Kidney tubule cell (primary cell): ENCODE measurements around the gene LILRB2.
"Not testable (repeated sequence)": the region's sequence is repeated elsewhere in the genome, so short reads cannot be mapped to it uniquely, and the experiment has no call there.

Experiments
- DNase-seq: peaks from one replicate; pipeline ENCODE4 v3.0.0-alpha.2; 2018; ENCODE audit warnings: low spot score

LILRB2 gene

DNA sequence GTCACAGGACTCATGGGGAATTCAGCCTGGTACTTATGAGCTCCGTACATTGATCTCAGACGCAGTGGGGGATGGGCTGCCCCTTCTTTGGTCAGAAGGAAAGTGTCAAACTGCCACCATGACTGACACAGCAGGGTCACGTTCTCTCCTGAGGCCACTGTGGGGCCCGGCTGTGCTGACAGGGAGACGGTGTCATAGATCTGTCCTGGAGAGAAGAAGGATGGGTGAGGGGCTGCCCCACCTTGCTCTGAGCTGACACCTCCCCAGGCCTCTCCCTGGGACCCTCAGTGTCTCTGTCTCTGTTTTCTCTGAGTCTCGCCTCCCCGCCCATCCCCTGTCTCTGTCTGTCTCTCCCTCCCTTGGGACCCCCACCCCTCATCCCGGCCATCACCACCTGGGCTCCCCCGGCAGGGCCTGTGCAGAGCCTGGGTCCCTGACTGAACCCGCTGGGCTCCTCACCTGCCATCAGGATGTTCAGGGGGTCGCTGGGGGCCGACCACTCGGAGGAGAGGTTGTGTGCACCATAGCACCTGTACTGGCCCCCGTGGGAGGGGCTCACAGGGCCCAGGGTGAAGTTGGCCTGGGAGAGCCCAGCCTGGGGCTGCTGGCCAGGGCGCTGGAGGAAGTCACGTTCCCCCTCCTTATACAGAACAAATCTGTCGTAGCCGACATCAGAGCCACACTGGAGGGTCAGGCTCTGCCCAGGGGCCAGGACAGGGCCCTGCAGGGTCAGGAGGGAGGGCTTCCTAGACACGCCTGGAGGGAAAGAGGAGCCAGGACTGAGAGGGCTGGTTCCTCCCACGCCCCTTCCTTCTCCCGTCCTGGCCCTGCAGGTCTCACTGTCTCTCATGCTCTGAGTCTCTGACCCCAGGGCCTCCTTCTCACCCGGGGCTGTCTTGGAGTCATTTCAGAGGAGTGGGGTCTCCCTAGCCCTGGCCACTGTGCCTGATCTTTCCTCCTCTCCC lies 40.3 kb downstream of the LILRB2 start:
- DNase-seq: not testable (repeated sequence)

DNA sequence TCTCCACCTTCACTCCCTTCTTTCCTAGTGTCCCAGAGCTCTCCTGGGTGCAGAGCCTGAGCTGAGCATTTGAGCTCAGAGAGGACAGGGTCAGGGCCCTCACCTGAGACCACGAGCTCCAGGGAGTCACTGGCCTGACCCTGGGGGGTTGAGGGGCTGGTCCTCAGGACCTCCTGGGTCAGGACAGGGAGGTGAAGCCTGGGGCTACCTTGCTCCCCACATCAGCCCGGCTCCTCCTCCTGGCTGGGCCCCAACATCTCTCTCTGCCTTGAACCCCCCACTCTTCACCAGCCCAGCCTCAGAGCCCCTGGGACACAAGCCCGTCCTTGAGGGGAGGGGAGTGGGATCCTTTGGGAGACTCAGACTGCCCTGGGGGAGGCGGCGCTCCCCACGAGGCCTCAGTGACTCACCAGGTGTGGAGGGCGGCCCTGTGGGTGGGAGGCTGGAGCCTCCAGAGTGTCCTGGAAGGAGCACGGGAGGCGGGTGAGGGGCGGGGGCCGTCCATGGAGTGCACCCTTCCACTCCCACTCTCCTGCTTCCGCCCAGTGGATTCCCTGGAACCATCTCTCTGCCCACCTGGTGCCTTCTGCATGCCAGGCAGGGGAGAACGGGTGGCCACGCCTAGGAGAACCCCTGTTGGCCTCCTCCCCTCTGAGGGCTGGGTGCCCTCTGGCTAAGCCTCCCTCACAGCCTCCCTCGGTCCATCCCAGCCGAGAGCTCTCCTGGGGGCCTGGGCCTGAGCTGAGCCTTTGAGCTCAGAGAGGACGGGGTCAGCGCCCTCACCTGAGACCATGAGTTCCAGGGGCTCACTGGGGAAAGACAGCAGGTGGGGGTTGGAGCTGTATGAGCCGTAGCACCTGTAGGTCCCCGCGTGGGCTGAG lies 41.2 kb downstream of the LILRB2 start:
- not testable (repeated sequence) for DNase-seq

DNA sequence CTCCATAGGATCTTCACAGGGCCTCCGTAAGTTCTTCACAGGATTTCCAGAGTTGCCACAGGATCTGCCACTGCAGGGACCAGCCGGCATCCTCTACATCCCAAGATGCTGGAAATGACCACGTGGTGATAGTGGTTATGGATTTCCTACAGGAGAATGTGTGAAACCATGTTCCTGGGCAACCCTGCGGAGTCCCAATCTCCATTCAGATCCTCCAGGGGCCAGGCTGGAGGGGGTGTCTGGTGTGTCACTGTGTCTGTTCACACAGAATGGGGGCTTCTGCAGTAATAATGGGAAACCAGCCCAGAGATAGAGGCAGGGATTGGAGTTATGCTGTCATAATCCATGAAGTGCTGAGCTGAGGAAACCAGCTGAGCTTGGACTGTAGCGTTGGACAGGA lies 47.0 kb downstream of the LILRB2 start:
- DNase-seq: no peak

DNA sequence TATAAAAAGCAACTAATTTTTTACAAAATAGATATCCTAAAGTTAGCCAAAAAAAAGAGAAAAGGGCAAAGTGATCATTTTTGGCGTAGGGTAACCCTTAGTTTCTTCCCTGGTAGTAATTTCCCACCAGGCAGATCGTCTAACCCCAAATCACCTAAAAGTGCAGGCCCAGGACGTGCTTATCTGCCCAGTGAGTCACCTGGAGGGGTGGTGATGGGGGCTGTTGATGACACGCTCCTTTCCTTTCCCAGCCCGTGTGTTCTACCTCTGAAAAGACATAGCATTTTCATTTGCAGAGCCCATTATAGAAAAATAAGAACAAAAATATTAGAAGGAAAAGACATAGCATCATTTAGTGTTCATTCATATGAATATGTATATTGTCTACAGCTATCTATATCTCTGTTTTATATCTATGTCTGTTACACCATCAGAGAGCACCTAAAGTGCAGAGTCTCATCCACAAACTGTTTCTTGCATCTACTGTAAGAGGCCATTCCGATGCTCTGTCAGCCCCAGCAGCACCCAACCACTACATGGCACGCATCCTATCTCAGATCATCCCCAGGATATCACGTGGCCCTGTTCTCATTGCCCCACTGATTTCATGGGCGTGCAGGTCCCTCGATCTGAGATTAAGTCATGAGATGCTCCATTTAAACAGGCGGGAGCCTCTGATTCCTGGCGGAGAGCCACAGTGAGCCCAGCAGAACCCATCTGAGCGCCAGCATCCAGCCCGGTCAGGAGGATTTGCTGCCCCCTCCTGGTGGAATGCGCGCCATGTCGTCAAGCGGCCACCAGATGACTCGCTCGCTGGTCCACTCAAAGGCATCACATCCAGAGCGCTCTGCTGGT lies 49.6 kb downstream of the LILRB2 start:
- DNase-seq: peak; percentile 75

DNA sequence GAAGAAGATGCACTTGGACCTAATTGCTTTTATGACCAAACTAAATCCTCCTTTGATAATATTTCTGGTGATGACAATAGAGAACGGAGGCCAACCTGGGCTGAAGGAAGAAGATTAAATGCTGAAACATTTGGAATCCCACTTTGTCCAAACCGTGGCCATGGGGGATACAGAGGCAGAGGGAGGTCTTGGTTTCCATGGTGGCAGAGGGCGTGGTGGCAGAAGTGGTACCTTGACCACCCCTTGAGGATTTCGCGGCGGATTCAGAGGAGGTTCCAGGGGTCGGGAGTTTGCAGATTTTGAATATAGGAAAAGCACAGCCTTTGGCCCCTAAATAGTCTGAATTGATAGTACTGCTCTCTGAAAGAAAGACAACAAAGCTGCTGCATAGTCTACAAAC lies 50.9 kb downstream of the LILRB2 start:
- DNase-seq: no peak

DNA sequence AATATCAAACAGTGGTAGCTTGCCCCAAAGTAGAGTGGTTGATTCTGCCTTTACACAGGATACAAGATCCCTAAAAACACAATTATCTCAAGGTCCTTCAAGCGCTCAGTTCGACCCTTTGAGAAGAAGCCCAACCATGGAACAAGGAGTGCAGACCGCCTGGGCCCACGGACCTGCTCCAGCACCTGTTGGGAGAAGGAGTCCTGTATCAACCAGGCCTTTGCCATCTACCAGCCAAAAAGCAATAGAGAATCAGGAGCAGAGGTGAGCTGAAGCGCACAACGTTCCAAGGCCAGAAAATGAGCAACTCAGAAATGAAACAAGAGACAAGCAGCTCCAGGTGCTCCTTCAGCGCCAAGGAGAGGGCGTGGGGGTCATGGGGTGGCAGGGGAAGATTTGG lies 51.8 kb downstream of the LILRB2 start:
- no peak for DNase-seq

DNA sequence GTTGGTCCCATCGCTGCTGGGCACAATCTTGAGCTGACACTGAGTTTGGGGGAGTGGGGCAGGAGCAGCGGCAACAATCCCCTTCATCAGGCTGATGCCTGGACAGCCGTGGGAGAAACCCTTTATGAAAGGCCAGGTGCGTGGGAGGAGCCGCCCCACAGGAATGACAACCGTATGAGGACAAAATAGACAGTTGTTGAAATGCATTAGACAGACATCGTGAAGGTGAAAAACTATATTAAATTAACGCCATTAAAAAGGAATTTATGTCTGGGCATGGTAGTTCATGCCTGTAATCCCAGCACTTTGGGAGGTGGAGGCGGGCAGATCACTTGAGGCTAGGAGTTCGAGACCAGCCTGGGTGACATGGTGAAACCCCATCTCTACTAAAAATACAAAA lies 56.3 kb downstream of the LILRB2 start:
- DNase-seq: not testable (repeated sequence)

DNA sequence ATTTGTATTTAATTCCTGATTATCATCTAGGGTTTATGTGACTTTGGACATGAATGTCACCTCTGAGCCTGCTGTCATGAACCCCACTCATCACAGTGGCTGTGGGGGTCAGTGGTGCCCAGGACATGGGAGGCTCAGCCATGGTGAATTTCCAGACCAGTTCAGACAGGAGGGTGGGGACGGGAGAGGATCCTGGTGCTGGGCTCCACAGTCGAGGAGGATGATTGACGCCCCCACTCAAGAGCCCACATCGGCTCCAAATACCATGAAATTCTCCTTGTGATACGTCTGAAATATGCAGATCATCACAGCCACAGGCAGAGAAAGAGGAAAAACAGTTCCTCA lies 57.0 kb downstream of the LILRB2 start:
- DNase-seq: not testable (repeated sequence)
